K562 (cell line): ENCODE results near the gene PTBP3. TPM values are rescaled to one million over a fixed set of nuclear protein-coding genes. Genes with fewer than 3 reads are reported as not detected.

Source experiments
- ATAC-seq: fragments of 200-7000 bp; cut with Tn5 transposase; 3 replicates; pipeline ENCODE4 v1.9.1; 2020; ENCODE audit warnings: moderate library complexity
- BruUV-seq: library from RNA; stranded (reverse); fragments of 400-500 nt; replicated peaks from 2 replicates; lab custom pipeline; 2021; lab: Mats Ljungman, UMichigan
- CTCF ChIA-PET: fragments of 300-600 bp; formaldehyde crosslinking; extraction: SDS; loops from one replicate; lab custom pipeline; 2021; ENCODE audit warnings: low intra/inter-chr PET ratio; lab: Yijun Ruan, JAX
- POLR2A ChIA-PET: fragments of 300-600, 350-650 bp; sonication (Branson Sonifier 250); formaldehyde crosslinking; extraction: SDS; loops from one replicate; lab custom pipeline; 2021; ENCODE audit warnings: antibody characterized with exemption, inconsistent platforms; lab: Yijun Ruan, JAX
- DNase-seq, 4 experiments: peaks; one replicate each; pipeline versions ENCODE4 v3.0.0 to v3.0.0-alpha.2; 2011 to 2018; ENCODE audit warnings: low spot score in 3 of 4, mixed read lengths in 3 of 4; ENCODE audit errors: extremely low read depth in 1 of 4
- FAIRE-seq: peaks from 2 replicates; lab custom pipeline; 2011; peaks lifted over from hg19 to GRCh38; lab: Jason Lieb, UNC
- H2AFZ ChIP-seq: 2 replicates; pipeline ENCODE4 v1.6.0; 2011; ENCODE audit warnings: low read depth, low read length, control low read depth, inconsistent platforms
- H3K27ac ChIP-seq: fragments of 200-600 bp; 3 replicates; pipeline ENCODE4 v1.8.0; 2011; ENCODE audit warnings: low read depth, mild to moderate bottlenecking, control low read depth, inconsistent platforms, low read length, moderate library complexity, mixed read lengths; ENCODE audit errors: extremely low read depth
- H3K27me3 ChIP-seq, 2 experiments: fragments of 300-600 bp in 1 of 2; 2 replicates in 1 of 2; 3 replicates in 1 of 2; pipeline versions ENCODE4 v1.6.0 to v1.8.0; 2011; ENCODE audit warnings: inconsistent platforms in 2 of 2, low read length in 2 of 2, mild to moderate bottlenecking in 1 of 2, mixed read lengths in 1 of 2, moderate library complexity in 1 of 2; ENCODE audit not compliant: control insufficient read depth in 2 of 2, insufficient read depth in 2 of 2
- H3K36me3 ChIP-seq: fragments of 300-600 bp; 3 replicates; pipeline ENCODE4 v1.8.0; 2011; ENCODE audit warnings: mild to moderate bottlenecking, low read length, inconsistent platforms; ENCODE audit not compliant: control insufficient read depth, insufficient read depth
- H3K4me1 ChIP-seq, 2 experiments: fragments of 200-600 bp in 1 of 2; replicated peaks in 1 of 2; 2 replicates in 1 of 2; 3 replicates in 1 of 2; pipeline versions ENCODE4 v1.5.1 to v1.8.0; 2011; ENCODE audit warnings: inconsistent platforms in 2 of 2, low read length in 2 of 2, mild to moderate bottlenecking in 1 of 2, mixed read lengths in 1 of 2, moderate library complexity in 1 of 2; ENCODE audit not compliant: control insufficient read depth in 2 of 2, insufficient read depth in 2 of 2
- H3K4me2 ChIP-seq: 2 replicates; pipeline ENCODE4 v1.6.1; 2011; ENCODE audit warnings: low read length, control low read depth, inconsistent platforms, mixed read lengths; ENCODE audit not compliant: insufficient read depth
- H3K4me3 ChIP-seq: fragments of 200-600 bp; sonication (generic), shearing (Covaris generic); 2 replicates; pipeline ENCODE4 v1.5.1; 2016; ENCODE audit warnings: control low read depth, inconsistent platforms
- H3K79me2 ChIP-seq: fragments of 200-600 bp; 3 replicates; pipeline ENCODE4 v1.8.0; 2011; ENCODE audit warnings: low read length, inconsistent platforms; ENCODE audit not compliant: control insufficient read depth, insufficient read depth
- H3K9ac ChIP-seq, 2 experiments: 2 replicates each; pipeline versions ENCODE4 v1.6.0 to v1.6.1; 2011; ENCODE audit warnings: low read depth in 2 of 2, low read length in 2 of 2, control low read depth in 1 of 2, inconsistent platforms in 1 of 2, mild to moderate bottlenecking in 1 of 2, mixed read lengths in 1 of 2; ENCODE audit not compliant: insufficient read depth in 1 of 2
- H3K9me1 ChIP-seq: one replicate; pipeline ENCODE4 v1.6.0; 2011; ENCODE audit warnings: inconsistent platforms, mild to moderate bottlenecking, low read length, moderate library complexity; ENCODE audit not compliant: control insufficient read depth, insufficient read depth
- H3K9me3 ChIP-seq: replicated peaks from 2 replicates; pipeline ENCODE4 v1.5.1; 2011; ENCODE audit warnings: low read depth, low read length, inconsistent platforms; ENCODE audit not compliant: control insufficient read depth, insufficient read depth
- H4K20me1 ChIP-seq: replicated peaks from 2 replicates; pipeline ENCODE4 v1.6.1; 2011; ENCODE audit warnings: low read length, inconsistent platforms, mixed read lengths; ENCODE audit not compliant: control insufficient read depth, insufficient read depth
- ETV6 ChIP-seq, 3 experiments: fragments of 150-350 bp in 1 of 3; sonication (generic) in 1 of 3; formaldehyde crosslinking in 1 of 3; IDR thresholded peaks; 2 replicates each; pipeline versions ENCODE4 v1.6.1 to v1.8.0; 2014 to 2022; ENCODE audit warnings: borderline replicate concordance in 2 of 3, low read depth in 2 of 3, antibody characterized with exemption in 1 of 3, low read length in 1 of 3, mild to moderate bottlenecking in 1 of 3, missing genetic modification reagents in 1 of 3
- FOXM1 ChIP-seq, 2 experiments: fragments of 450-650 bp in 1 of 2; sonication (generic) in 1 of 2; formaldehyde crosslinking in 1 of 2; IDR thresholded peaks; 2 replicates each; pipeline versions ENCODE4 v1.6.1 to v1.9.0; 2017 to 2022; ENCODE audit warnings: low read depth in 2 of 2, mild to moderate bottlenecking in 2 of 2, missing genetic modification reagents in 1 of 2, moderate library complexity in 1 of 2
- FOXO4 ChIP-seq: fragments of 450-650 bp; formaldehyde crosslinking; IDR thresholded peaks from 2 replicates; pipeline ENCODE4 v1.4.0; 2020; ENCODE audit warnings: mild to moderate bottlenecking, moderate library complexity
- MTA2 ChIP-seq: fragments of 450-650 bp; IDR thresholded peaks from 2 replicates; pipeline ENCODE4 v1.6.1; 2016; ENCODE audit warnings: low read depth
- POLR2B ChIP-seq: fragments of 450-650 bp; IDR thresholded peaks from 2 replicates; pipeline ENCODE4 v1.6.1; 2018; ENCODE audit warnings: low read depth; ENCODE audit not compliant: partially characterized antibody
- RAD21 ChIP-seq, 2 experiments: fragments of 250-450 bp in 1 of 2; fragments of 450-650 bp in 1 of 2; sonication (Bioruptor Pico) in 1 of 2; formaldehyde crosslinking in 1 of 2; IDR thresholded peaks in 1 of 2; conservative IDR thresholded peaks in 1 of 2; 2 replicates each; pipeline versions ENCODE4 v1.4.0 to v1.8.0; 2020 to 2022; ENCODE audit warnings: mild to moderate bottlenecking in 2 of 2, moderate library complexity in 1 of 2
- RBM34 ChIP-seq: fragments of 200-400 bp; formaldehyde crosslinking; IDR thresholded peaks from 2 replicates; pipeline ENCODE4 v1.6.1; 2018; ENCODE audit warnings: low read length, borderline replicate concordance; ENCODE audit not compliant: insufficient read depth
- TEAD1 ChIP-seq, 2 experiments: fragments of 450-650 bp in 1 of 2; sonication (generic) in 1 of 2; formaldehyde crosslinking; IDR thresholded peaks; 2 replicates each; pipeline versions ENCODE4 v1.4.0 to v1.8.0; 2020 to 2022; ENCODE audit warnings: mild to moderate bottlenecking in 2 of 2, missing genetic modification reagents in 1 of 2
- ZBTB49 ChIP-seq: sonication (generic); formaldehyde crosslinking; IDR thresholded peaks from 2 replicates; pipeline ENCODE4 v1.8.0; 2022; ENCODE audit warnings: missing genetic modification reagents, mild to moderate bottlenecking, borderline replicate concordance
- ZNF174 ChIP-seq: fragments of 250-450 bp; sonication (Bioruptor Pico); IDR thresholded peaks from 2 replicates; pipeline ENCODE4 v1.4.0; 2020; ENCODE audit warnings: mild to moderate bottlenecking
- WGBS: fragments of 100-300 bp; shearing (Covaris generic); methylation state at CpG from one replicate; pipeline ENCODE4 v1.1.6; 2016; ENCODE audit warnings: low coverage, mixed read lengths; ENCODE audit not compliant: insufficient coverage; ENCODE audit errors: missing lambda C conversion rate; 5-methylcytosine and 5-hydroxymethylcytosine counted together
- in situ Hi-C: fragments of 300-500 bp; cut with MboI; formaldehyde crosslinking; loops from 4 replicates; pipeline ENCODE4 v1.15.0; 2018; ENCODE audit warnings: inconsistent platforms, mixed read lengths
- intact Hi-C: fragments of 100-400 bp; cut with micrococcal nuclease; formaldehyde crosslinking; loops from 2 replicates; pipeline ENCODE4 v1.14.2; 2022
- polyA plus RNA-seq, 8 experiments: library from polyadenylated mRNA; depleted of rRNA in 4 of 8; stranded (reverse) in 5 of 8; unstranded in 3 of 8; fragments of >200 nt; fragmentation: Nextera tagmentation in 2 of 8; fragmentation: Illumina TruSeq in 1 of 8; extraction: Ambion mirVana in 2 of 8; extraction: Trizol in 1 of 8; gene quantifications; 2 replicates each; pipeline versions ENCODE4 v1.2.1 to v1.2.3, GENCODE V29; 2011 to 2014; ENCODE audit warnings: inconsistent platforms in 1 of 8, missing spikeins in 1 of 8
- total RNA-seq, 7 experiments: library from RNA; depleted of rRNA in 6 of 7; stranded (reverse); fragments of >200 nt in 6 of 7; fragmentation: Illumina TruSeq in 2 of 7; extraction: Trizol in 2 of 7; gene quantifications; 2 replicates each; pipeline versions ENCODE4 v1.2.1 to v1.2.3, GENCODE V29; 2011 to 2021; ENCODE audit warnings: low replicate concordance in 1 of 7
- TF ChIP-seq, protein P1 (sequence below), 2 experiments: fragments of 450-650 bp; IDR thresholded peaks; 2 replicates each; pipeline ENCODE4 v1.6.1; 2018; ENCODE audit warnings: mild to moderate bottlenecking in 2 of 2, low read depth in 1 of 2; ENCODE audit not compliant: partially characterized antibody in 2 of 2

Gene PTBP3
- total and polyA plus RNA-seq, 9 of the 15 experiments (the other 6 are each of a cell fraction or from before 2014, with no cell fraction given): 22.4 to 132 (median 68.0) TPM

DNA sequence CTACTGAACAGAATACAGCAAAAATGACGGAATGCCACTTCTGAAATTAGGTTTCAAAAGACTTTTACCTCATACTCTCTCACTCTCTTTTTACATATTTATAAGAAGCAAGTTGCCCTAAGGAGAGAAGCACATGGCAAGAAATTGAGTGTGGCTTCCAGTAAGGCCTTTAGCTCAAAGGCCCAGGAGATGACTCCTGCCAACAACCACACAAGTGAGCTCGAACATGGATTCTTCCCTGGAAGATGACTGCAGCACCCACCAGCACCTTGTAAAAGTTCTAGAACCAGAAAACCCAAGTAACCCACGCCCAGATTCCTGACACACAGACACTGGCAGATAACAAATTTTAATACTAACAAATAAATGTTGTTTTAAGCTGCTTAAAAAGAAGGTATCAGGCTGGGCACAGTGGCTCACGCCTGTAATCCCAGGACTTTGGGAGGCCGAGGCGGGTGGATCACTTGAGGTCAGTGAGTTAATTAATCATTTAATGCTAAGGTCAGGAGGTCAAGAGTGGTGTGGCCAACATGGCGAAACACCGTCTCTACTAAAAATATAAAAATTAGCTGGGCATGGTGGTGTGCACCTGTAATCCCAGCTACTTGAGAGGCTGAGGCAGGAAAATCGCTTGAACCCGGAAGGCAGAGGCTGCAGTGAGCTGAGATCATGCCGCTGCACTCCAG is 17.0 kb downstream of the PTBP3 start:
- Histone ChIP-seq H3K27me3 (no peaks in the 10 kb centered on the region), H3K27ac (peak overlapping the region; percentile 66), H3K4me3 (no peak overlapping the region), H4K20me1 (no peaks in the 10 kb centered on the region; the same call in 1 of the 2 replicates), H2AFZ (peak overlapping the region; percentile 25; the same call in 1 of the 2 replicates), H3K9me1 (no peaks in the 10 kb centered on the region), H3K9ac (peak overlapping the region; percentile 63 to 82; a peak in 3 of 4 replicates), H3K4me1 (peaks cover 23 to 30% of the 10 kb centered on the region in 2 experiments), H3K79me2 (peaks cover 98% of the 10 kb centered on the region), H3K9me3 (no peaks in the 10 kb centered on the region), H3K36me3 (peaks cover 14% of the 10 kb centered on the region; the same call in 2 of the 3 replicates), H3K4me2 (peak overlapping the region; percentile 50)
- peak; percentile 2; the same call in 1 of the 3 replicates for ATAC-seq
- FAIRE-seq: no peak
- 61% methylated on average over 11 of the region's 11 CpGs for WGBS
- ChIA-PET POLR2A (interaction anchor here (0.7 to 3.0 kb wide), 2 partner anchors 9 to 23 kb away, joined by 3 to 12 read pairs; no protein-coding TSS in a partner anchor), CTCF (no interaction called here)
- DNase-seq: peak in 1 of 4 experiments; percentile 16
- intact Hi-C loops (loop anchor here (5.0 to 10.0 kb wide), 2 partner anchors 58 to 79 kb away; no protein-coding TSS in a partner anchor), in situ Hi-C loops (no loop called here)
- BruUV-seq: no TSS peak
- TF ChIP-seq, protein P1, sequence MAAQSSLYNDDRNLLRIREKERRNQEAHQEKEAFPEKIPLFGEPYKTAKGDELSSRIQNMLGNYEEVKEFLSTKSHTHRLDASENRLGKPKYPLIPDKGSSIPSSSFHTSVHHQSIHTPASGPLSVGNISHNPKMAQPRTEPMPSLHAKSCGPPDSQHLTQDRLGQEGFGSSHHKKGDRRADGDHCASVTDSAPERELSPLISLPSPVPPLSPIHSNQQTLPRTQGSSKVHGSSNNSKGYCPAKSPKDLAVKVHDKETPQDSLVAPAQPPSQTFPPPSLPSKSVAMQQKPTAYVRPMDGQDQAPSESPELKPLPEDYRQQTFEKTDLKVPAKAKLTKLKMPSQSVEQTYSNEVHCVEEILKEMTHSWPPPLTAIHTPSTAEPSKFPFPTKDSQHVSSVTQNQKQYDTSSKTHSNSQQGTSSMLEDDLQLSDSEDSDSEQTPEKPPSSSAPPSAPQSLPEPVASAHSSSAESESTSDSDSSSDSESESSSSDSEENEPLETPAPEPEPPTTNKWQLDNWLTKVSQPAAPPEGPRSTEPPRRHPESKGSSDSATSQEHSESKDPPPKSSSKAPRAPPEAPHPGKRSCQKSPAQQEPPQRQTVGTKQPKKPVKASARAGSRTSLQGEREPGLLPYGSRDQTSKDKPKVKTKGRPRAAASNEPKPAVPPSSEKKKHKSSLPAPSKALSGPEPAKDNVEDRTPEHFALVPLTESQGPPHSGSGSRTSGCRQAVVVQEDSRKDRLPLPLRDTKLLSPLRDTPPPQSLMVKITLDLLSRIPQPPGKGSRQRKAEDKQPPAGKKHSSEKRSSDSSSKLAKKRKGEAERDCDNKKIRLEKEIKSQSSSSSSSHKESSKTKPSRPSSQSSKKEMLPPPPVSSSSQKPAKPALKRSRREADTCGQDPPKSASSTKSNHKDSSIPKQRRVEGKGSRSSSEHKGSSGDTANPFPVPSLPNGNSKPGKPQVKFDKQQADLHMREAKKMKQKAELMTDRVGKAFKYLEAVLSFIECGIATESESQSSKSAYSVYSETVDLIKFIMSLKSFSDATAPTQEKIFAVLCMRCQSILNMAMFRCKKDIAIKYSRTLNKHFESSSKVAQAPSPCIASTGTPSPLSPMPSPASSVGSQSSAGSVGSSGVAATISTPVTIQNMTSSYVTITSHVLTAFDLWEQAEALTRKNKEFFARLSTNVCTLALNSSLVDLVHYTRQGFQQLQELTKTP (IDR thresholded peaks at IDR 0.05; ENCODE audit: low read depth in 1 of 2, partially characterized antibody in 2 of 2): no peak
- TF ChIP-seq ZBTB49 (CRISPR knock-in tag): no peak
- no peak for TF ChIP-seq ZNF174
- TF ChIP-seq MTA2: no peak
- no peak for TF ChIP-seq FOXM1 (IDR thresholded peaks at IDR 0.05; ENCODE audit: low read depth)
- no peak for TF ChIP-seq FOXM1 (CRISPR knock-in tag; IDR thresholded peaks at IDR 0.05; ENCODE audit: low read depth)
- no peak for TF ChIP-seq FOXO4 (CRISPR knock-in tag)
- TF ChIP-seq ETV6 (IDR thresholded peaks at IDR 0.05; ENCODE audit: borderline replicate concordance in 1 of 2, low read depth in 2 of 2, low read length in 1 of 2): no peak
- TF ChIP-seq ETV6 (CRISPR knock-in tag; IDR thresholded peaks at IDR 0.05; ENCODE audit: borderline replicate concordance): no peak
- TF ChIP-seq RAD21 (CRISPR knock-in tag; conservative IDR thresholded peaks at IDR 0.05 in 1 of 2, IDR thresholded peaks at IDR 0.05 in 1 of 2): no peak
- TF ChIP-seq TEAD1 (CRISPR knock-in tag; IDR thresholded peaks at IDR 0.05): no peak
- TF ChIP-seq RBM34: no peak
- no peak for TF ChIP-seq POLR2B
